Breast epithelium (tissue), 4 donors: ENCODE measurements around the gene TRIM72. TPM values are rescaled to one million over a fixed set of nuclear protein-coding genes. Genes with fewer than 3 reads are reported as not detected.

Experiments used
- DNase-seq, 2 donors: peaks; one replicate each; pipeline ENCODE4 v3.0.0-alpha.2; 2019; ENCODE audit warnings: low spot score in 2 of 2
- H3K27ac ChIP-seq, 2 donors: fragments of 200-600 bp; sonication (generic) in 1 of 2; one replicate each; pipeline ENCODE4 v1.5.1; 2016 to 2019; ENCODE audit warnings: mild to moderate bottlenecking in 1 of 2
- H3K27me3 ChIP-seq, 2 donors: fragments of 200-600 bp; sonication (generic) in 1 of 2; one replicate each; pipeline versions ENCODE4 v1.5.1 to v1.6.0; 2017 to 2019; ENCODE audit warnings: control low read depth in 1 of 2, mild to moderate bottlenecking in 1 of 2
- H3K36me3 ChIP-seq: fragments of 200-600 bp; one replicate; pipeline ENCODE4 v1.5.1; 2019
- H3K4me1 ChIP-seq, 2 donors: fragments of 200-600 bp; sonication (generic); one replicate each; pipeline ENCODE4 v1.5.1; 2016 to 2019; ENCODE audit warnings: control low read depth in 1 of 2
- H3K4me3 ChIP-seq, 3 donors: fragments of 200-600 bp; sonication (generic); 1 replicate in 2 of 3; 2 replicates in 1 of 3; pipeline ENCODE4 v1.5.1; 2016 to 2019; ENCODE audit warnings: mild to moderate bottlenecking in 3 of 3, moderate library complexity in 2 of 3
- H3K9me3 ChIP-seq, 2 donors: fragments of 200-600 bp; sonication (generic) in 1 of 2; one replicate each; pipeline ENCODE4 v1.5.1; 2016 to 2019; ENCODE audit warnings: control low read depth in 1 of 2
- POLR2A ChIP-seq: fragments of 450-650 bp; IDR thresholded peaks from one replicate; pipeline ENCODE4 v1.6.1; 2016; ENCODE audit warnings: antibody characterized with exemption, mild to moderate bottlenecking, moderate library complexity
- POLR2AphosphoS5 ChIP-seq, 3 donors: sonication (generic); formaldehyde crosslinking; IDR thresholded peaks; one replicate each; pipeline ENCODE4 v1.6.1; 2017; ENCODE audit warnings: antibody characterized with exemption in 3 of 3
- intact Hi-C: fragments of 100-400 bp; cut with DNase I; formaldehyde crosslinking; loops from one replicate; pipeline ENCODE4 v1.15.1; 2023; ENCODE audit warnings: low total_unique reads
- total RNA-seq, 3 donors: library from RNA; depleted of rRNA; stranded (reverse); fragments of >200 nt; gene quantifications; one replicate each; pipeline ENCODE4 v1.1.0, GENCODE V29; 2016
- TF ChIP-seq, protein P1 (sequence below), 3 donors: fragments of 450-650 bp; IDR thresholded peaks; one replicate each; pipeline ENCODE4 v1.5.1; 2016 to 2017; ENCODE audit warnings: antibody characterized with exemption in 3 of 3, mild to moderate bottlenecking in 3 of 3, moderate library complexity in 3 of 3

Gene TRIM72
- total RNA-seq, 3 donors from 2014 or later: under 0.01 TPM; not detected in 1

DNA sequence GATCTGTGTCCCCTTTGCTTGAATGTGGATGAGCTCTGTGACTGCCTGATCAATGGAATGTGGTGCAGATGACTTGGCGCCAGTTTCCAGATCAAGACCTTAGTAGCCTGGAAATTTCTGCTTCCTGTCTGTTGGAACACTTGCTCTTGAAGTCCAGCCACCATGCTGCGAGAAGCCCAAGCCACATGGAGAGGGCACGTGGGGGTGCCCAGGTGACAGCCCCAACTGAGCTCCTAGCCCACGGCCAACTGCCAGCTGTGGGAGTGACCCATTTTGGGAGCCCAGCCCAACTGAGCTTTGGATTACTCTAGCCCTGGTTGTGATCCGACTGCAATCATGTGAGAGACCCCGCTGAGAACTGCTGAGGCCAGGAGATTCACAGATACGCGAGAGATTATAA lies 42.5 kb downstream of the TRIM72 start:
- Histone ChIP-seq H3K4me3 (no peak overlapping the region), H3K27me3 (no peaks in the 10 kb centered on the region), H3K9me3 (no peaks in the 10 kb centered on the region), H3K36me3 (no peaks in the 10 kb centered on the region), H3K4me1 (no peaks in the 10 kb centered on the region), H3K27ac (no peak overlapping the region)
- no peak for DNase-seq
- intact Hi-C loops: no loop called here
- TF ChIP-seq POLR2AphosphoS5 (IDR thresholded peaks at IDR 0.05) (no peak), POLR2A (no peak)
- TF ChIP-seq, protein P1, sequence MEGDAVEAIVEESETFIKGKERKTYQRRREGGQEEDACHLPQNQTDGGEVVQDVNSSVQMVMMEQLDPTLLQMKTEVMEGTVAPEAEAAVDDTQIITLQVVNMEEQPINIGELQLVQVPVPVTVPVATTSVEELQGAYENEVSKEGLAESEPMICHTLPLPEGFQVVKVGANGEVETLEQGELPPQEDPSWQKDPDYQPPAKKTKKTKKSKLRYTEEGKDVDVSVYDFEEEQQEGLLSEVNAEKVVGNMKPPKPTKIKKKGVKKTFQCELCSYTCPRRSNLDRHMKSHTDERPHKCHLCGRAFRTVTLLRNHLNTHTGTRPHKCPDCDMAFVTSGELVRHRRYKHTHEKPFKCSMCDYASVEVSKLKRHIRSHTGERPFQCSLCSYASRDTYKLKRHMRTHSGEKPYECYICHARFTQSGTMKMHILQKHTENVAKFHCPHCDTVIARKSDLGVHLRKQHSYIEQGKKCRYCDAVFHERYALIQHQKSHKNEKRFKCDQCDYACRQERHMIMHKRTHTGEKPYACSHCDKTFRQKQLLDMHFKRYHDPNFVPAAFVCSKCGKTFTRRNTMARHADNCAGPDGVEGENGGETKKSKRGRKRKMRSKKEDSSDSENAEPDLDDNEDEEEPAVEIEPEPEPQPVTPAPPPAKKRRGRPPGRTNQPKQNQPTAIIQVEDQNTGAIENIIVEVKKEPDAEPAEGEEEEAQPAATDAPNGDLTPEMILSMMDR (IDR thresholded peaks at IDR 0.05): no peak

DNA sequence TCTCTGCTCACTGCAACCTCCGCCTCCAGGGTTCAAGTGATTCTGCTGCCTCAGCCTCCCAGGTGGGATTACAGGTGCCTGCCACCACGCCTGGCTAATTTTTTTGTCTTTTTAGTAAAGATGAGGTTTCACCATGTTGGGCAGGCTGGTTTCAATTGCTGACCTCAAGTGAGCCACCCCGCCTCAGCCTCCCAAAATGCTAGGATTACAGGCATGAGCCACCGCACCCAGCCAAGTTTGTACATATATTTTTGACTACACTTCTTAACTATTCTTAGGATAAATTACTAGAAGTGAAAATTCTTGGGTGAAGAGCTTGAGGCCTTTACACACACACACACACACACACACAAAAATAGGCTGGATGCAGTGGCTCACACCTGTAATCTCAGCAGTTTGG lies 44.4 kb downstream of the TRIM72 start:
- intact Hi-C loops: no loop called here
- Histone ChIP-seq H3K27me3 (no peaks in the 10 kb centered on the region), H3K27ac (no peak overlapping the region), H3K4me1 (no peaks in the 10 kb centered on the region), H3K4me3 (no peak overlapping the region), H3K36me3 (no peaks in the 10 kb centered on the region), H3K9me3 (no peaks in the 10 kb centered on the region)
- no peak for TF ChIP-seq POLR2AphosphoS5 (IDR thresholded peaks at IDR 0.05)
- TF ChIP-seq POLR2A: no peak
- TF ChIP-seq, protein P1 (IDR thresholded peaks at IDR 0.05): no peak
- DNase-seq: no peak

DNA sequence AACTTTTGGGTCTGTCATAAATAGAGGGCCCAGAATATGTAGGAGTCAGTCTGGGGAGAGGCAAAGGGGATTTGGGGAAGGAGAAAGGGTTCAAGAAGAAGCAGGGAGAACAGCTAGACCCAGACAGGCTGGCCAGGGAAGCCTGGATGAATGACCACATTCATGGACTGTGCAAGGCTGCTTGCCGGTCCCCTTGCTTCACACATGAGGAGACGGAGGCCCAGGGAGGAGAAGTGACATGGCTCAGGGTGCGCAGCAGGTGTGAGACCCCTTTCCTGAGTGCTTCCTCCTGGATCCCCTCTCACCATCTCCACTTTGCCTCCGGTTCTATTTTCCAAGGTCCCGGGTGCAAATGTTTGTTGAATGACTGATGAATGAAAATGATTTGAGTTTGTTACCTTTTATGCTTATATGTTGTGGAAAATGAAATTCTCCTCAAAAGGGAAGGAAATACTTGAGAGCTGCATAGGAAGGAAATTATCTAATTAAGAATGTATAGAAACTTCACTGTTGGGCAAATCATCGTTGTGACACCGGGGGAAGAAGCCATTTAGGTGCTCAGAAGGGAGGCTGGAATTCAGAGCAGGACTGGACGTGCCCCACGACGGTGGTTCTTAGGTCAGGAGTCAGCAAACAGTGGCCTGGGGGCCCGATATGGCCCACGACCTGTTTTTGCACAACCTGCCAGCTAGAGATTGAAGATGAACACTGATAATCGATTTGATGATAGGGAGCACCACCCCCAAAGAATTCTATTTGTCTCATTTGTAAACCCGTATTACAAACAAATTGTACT lies 46.4 kb downstream of the TRIM72 start:
- Histone ChIP-seq H3K36me3 (no peaks in the 10 kb centered on the region), H3K4me3 (peak overlapping the region; percentile 3 to 26 (median 7)), H3K27ac (no peak overlapping the region), H3K27me3 (no peaks in the 10 kb centered on the region), H3K4me1 (no peaks in the 10 kb centered on the region), H3K9me3 (no peaks in the 10 kb centered on the region)
- intact Hi-C loops: no loop called here
- TF ChIP-seq POLR2AphosphoS5 (IDR thresholded peaks at IDR 0.05) (no peak), POLR2A (no peak)
- TF ChIP-seq, protein P1 (IDR thresholded peaks at IDR 0.05): no peak
- no peak for DNase-seq

DNA sequence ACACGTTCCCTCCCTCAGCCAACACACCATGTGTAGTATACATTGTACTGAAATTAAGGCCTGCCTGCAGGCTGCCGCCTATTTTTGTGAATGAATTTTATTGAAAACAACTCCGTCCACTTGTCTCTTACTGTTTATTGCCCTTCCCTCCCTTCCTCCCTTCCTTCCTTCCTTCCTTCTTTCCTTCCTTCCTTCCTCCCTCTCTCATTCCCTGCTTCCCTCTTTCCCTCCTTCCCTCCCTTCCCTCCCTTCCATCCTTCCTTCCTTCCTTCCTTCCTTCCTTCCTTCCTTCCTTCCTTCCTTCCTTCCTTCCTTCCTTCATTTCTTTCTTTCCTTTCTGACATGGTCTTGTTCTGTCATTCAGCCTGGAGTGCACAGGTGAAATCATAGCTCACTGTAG lies 48.2 kb downstream of the TRIM72 start:
- no peak for DNase-seq
- Histone ChIP-seq H3K36me3 (no peaks in the 10 kb centered on the region), H3K27me3 (no peaks in the 10 kb centered on the region), H3K4me1 (no peaks in the 10 kb centered on the region), H3K4me3 (no peak overlapping the region), H3K9me3 (no peaks in the 10 kb centered on the region), H3K27ac (no peak overlapping the region)
- TF ChIP-seq, protein P1 (IDR thresholded peaks at IDR 0.05): no peak
- no peak for TF ChIP-seq POLR2A
- no peak for TF ChIP-seq POLR2AphosphoS5 (IDR thresholded peaks at IDR 0.05)
- intact Hi-C loops: no loop called here

DNA sequence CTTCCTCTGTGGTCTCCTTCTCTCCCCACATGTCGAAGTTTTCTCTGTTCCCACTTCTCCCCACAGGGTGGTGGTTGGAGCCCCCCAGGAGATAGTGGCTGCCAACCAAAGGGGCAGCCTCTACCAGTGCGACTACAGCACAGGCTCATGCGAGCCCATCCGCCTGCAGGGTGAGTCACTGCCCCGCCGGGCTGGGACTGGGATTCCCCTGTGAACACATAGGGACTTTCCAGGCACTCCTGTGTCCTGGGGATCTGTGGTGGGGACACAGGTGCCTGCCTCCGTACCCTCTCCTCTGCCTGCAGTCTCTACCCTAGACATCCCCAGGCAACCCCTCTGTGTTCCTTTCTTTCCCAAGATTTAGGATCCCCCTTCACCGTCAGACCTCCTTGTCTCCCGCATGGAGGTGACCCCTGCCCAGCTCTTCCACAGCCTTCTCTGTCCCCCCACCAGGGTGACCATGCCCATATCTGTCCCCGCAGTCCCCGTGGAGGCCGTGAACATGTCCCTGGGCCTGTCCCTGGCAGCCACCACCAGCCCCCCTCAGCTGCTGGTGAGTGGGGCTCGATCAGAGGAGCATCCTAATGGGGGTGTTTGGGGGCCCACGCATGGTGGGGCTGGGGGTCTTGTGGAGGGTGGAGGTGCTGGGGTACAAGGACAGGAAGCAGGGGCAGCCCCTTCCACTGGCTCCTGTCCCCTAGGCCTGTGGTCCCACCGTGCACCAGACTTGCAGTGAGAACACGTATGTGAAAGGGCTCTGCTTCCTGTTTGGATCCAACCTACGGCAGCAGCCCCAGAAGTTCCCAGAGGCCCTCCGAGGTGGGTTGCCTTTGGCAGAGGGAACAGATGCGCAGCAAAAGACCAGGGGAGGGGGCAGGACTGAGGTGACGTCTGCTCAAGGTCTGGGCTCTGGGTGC lies 51.7 kb downstream of the TRIM72 start:
- no peaks in the 10 kb centered on the region for H3K36me3 ChIP-seq
- no peaks in the 10 kb centered on the region for H3K27me3 ChIP-seq
- H3K9me3 ChIP-seq: no peaks in the 10 kb centered on the region
- no peak overlapping the region for H3K4me3 ChIP-seq
- TF ChIP-seq, protein P1 (IDR thresholded peaks at IDR 0.05): no peak
- TF ChIP-seq POLR2A (no peak), POLR2AphosphoS5 (IDR thresholded peaks at IDR 0.05) (no peak)
- intact Hi-C loops: no loop called here
- no peaks in the 10 kb centered on the region for H3K4me1 ChIP-seq
- no peak overlapping the region for H3K27ac ChIP-seq
- no peak for DNase-seq
